Gastroesophageal sphincter (tissue), 4 donors: ENCODE results near the gene INO80C. TPM values are rescaled to one million over a fixed set of nuclear protein-coding genes. Genes with fewer than 3 reads are reported as not detected.
"Not testable (repeated sequence)": the region's sequence is repeated elsewhere in the genome, so short reads cannot be mapped to it uniquely, and the experiment has no call there.

Source experiments
- ATAC-seq: fragments of 150-250 bp; one replicate; pipeline ENCODE4 v1.9.1; 2016; ENCODE audit warnings: mild to moderate bottlenecking, moderate library complexity
- H3K27ac ChIP-seq, 4 donors: fragments of 200-600 bp; sonication (generic) in 3 of 4; 1 replicate in 3 of 4; 2 replicates in 1 of 4; pipeline ENCODE4 v1.5.1; 2016 to 2019
- H3K27me3 ChIP-seq: fragments of 200-600 bp; sonication (generic); one replicate; pipeline ENCODE4 v1.5.1; 2019
- H3K36me3 ChIP-seq, 2 donors: fragments of 200-600 bp; sonication (generic); one replicate each; pipeline ENCODE4 v1.5.1; 2019; ENCODE audit warnings: control low read depth in 1 of 2
- H3K4me1 ChIP-seq, 3 donors: fragments of 200-600 bp; sonication (generic); 1 replicate in 2 of 3; 2 replicates in 1 of 3; pipeline ENCODE4 v1.5.1; 2016 to 2019; ENCODE audit warnings: control low read depth in 2 of 3
- H3K4me3 ChIP-seq, 2 donors: fragments of 200-600 bp; sonication (generic); one replicate each; pipeline ENCODE4 v1.5.1; 2019; ENCODE audit warnings: mild to moderate bottlenecking in 1 of 2, moderate library complexity in 1 of 2
- H3K9me3 ChIP-seq, 3 donors: fragments of 200-600 bp; sonication (generic); one replicate each; pipeline ENCODE4 v1.5.1; 2017 to 2019; ENCODE audit warnings: control low read depth in 2 of 3
- CTCF ChIP-seq, 4 experiments: fragments of 200-600 bp in 2 of 4; fragments of 450-650 bp in 2 of 4; sonication (generic) in 1 of 4; IDR thresholded peaks; one replicate each; pipeline ENCODE4 v1.5.1; 2017 to 2019; ENCODE audit warnings: antibody characterized with exemption in 4 of 4, mild to moderate bottlenecking in 2 of 4, moderate library complexity in 2 of 4
- EP300 ChIP-seq: sonication (generic); formaldehyde crosslinking; IDR thresholded peaks from one replicate; pipeline ENCODE4 v1.6.1; 2017; ENCODE audit warnings: antibody characterized with exemption, mild to moderate bottlenecking
- POLR2A ChIP-seq, 2 donors: fragments of 450-650 bp; IDR thresholded peaks; one replicate each; pipeline ENCODE4 v1.6.1; 2017; ENCODE audit warnings: antibody characterized with exemption in 2 of 2, mild to moderate bottlenecking in 2 of 2, moderate library complexity in 1 of 2
- POLR2AphosphoS5 ChIP-seq: sonication (generic); formaldehyde crosslinking; IDR thresholded peaks from one replicate; pipeline ENCODE4 v1.6.1; 2017; ENCODE audit warnings: antibody characterized with exemption
- WGBS, 2 donors: methylation state at CpG; one replicate each; pipeline ENCODE4 v1.1.5; 2018; ENCODE audit warnings: low coverage in 1 of 2; 5-methylcytosine and 5-hydroxymethylcytosine counted together
- total RNA-seq, 4 donors: library from RNA; depleted of rRNA; stranded (reverse); fragments of >200 nt; gene quantifications; one replicate each; pipeline ENCODE4 v1.1.0, GENCODE V29; 2016

INO80C gene
- total RNA-seq, 4 donors from 2014 or later, result 5.8 to 13.6 (median 8.6) TPM

- ATAC-seq, result no peak
- no peak overlapping the region for H3K4me3 ChIP-seq
- no peak overlapping the region for H3K27ac ChIP-seq
- H3K4me1 ChIP-seq, result peaks cover 0 to 40% (median 11%) of the 10 kb centered on the region in 3 donors
- H3K27me3 ChIP-seq, result no peaks in the 10 kb centered on the region
- TF ChIP-seq EP300 (no peak), CTCF (IDR thresholded peaks at IDR 0.05) (no peak), POLR2A (IDR thresholded peaks at IDR 0.05) (no peak), POLR2AphosphoS5 (no peak)
- H3K36me3 ChIP-seq, result no peaks in the 10 kb centered on the region
- H3K9me3 ChIP-seq, result no peaks in the 10 kb centered on the region
Measured at GRCh38 chr18:35454803-35455202, 43.0 kb downstream of the INO80C start.

DNA sequence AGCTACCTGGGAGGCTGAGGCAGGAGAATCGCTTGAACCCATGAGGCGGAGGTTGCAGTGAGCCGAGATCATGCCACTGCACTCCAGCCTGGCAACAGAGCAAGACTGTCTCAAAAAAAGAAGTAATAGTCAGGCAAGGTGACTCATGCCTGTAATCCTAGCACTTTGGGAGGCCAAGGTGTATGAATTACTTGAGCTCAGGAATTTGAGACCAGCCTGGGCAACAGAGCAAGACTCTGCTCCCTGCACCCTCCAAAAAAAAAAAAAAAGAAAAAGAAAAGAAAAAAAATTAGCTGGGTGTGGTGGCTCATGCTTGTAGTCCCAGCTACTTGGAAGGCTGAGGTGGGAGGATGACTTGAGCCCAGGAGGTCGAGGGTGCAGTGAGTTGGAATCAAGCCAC, 44.7 kb downstream of the INO80C start:
- not testable (repeated sequence) for H3K27me3 ChIP-seq, H3K36me3 ChIP-seq, ATAC-seq, H3K4me3 ChIP-seq, H3K9me3 ChIP-seq, H3K27ac ChIP-seq
- peaks cover 0 to 22% (median 6%) of the 10 kb centered on the region in 3 donors for H3K4me1 ChIP-seq
- WGBS, 2 donors, result 49% methylated on average over 2 of the region's 4 CpGs; no CpG with 5 or more reads in 1 of the 2 donors

DNA sequence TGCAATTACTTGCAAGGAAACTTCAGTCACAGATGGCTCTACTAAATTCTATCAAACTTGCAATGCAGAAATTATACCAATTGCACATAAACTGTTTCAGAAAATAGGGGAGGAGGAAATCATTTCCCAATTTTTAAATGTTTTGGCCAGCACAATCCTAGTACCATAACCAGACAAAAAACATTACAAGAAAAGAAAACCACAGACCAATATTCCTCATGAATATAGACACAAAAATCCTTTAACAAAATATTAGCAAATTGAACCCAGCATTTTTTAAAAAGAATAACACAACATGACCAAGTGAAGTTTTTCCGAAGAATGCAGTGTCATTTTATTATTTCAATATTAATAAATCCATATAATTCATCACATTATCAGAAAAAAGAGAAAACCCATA, 45.8 kb downstream of the INO80C start:
- no peak overlapping the region for H3K4me3 ChIP-seq
- ATAC-seq, result no peak
- H3K4me1 ChIP-seq, result peaks cover 0 to 12% (median 0%) of the 10 kb centered on the region in 3 donors
- 94 to 100% methylated on average over 1 of the region's 1 CpG for WGBS, 2 donors
- H3K27ac ChIP-seq, result no peak overlapping the region
- no peaks in the 10 kb centered on the region for H3K9me3 ChIP-seq
- TF ChIP-seq CTCF (IDR thresholded peaks at IDR 0.05), result no peak
- TF ChIP-seq EP300, result no peak
- no peak for TF ChIP-seq POLR2AphosphoS5
- no peak for TF ChIP-seq POLR2A (IDR thresholded peaks at IDR 0.05)
- H3K36me3 ChIP-seq, result no peaks in the 10 kb centered on the region
- H3K27me3 ChIP-seq, result no peaks in the 10 kb centered on the region

- no peak for TF ChIP-seq CTCF (IDR thresholded peaks at IDR 0.05)
- no peak for TF ChIP-seq EP300
- TF ChIP-seq POLR2AphosphoS5, result no peak
- TF ChIP-seq POLR2A (IDR thresholded peaks at IDR 0.05), result no peak
- H3K9me3 ChIP-seq, result no peaks in the 10 kb centered on the region
- H3K36me3 ChIP-seq, result no peaks in the 10 kb centered on the region
- ATAC-seq, result no peak
- H3K27me3 ChIP-seq, result no peaks in the 10 kb centered on the region
- no peak overlapping the region for H3K27ac ChIP-seq
- peaks cover 0 to 3% (median 0%) of the 10 kb centered on the region in 3 donors for H3K4me1 ChIP-seq
- H3K4me3 ChIP-seq, result no peak overlapping the region
- WGBS, 2 donors, result 55% methylated on average over 3 of the region's 3 CpGs; no CpG with 5 or more reads in 1 of the 2 donors
Measured at GRCh38 chr18:35451032-35451431, 46.7 kb downstream of the INO80C start.

DNA sequence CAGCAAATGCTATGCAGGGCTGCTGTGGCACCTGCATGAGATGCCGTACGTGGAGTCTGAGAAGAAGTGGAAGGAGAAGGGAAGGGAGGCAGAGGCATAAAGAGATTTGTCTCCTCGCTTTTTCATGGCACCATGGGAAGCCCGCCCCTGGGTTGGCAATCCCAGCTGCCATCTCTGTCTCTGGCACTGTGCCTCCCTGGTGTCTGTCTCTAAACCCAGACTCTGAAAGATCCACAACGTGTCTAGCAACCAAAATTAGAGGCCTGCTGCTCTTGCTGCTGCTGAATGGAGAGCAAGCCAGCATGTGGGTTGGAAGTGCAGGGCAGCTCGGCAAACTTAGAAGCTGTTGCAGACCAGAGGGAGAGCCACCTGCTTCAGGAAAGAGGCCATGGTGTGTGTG, 53.1 kb downstream of the INO80C start:
- TF ChIP-seq POLR2AphosphoS5, result no peak
- TF ChIP-seq EP300, result no peak
- TF ChIP-seq POLR2A (IDR thresholded peaks at IDR 0.05), result no peak
- no peak for TF ChIP-seq CTCF (IDR thresholded peaks at IDR 0.05)
- WGBS, 2 donors, result 100% methylated on average over 2 to 4 of the region's 6 CpGs

More for the DNA sequence above, 53.1 kb downstream of the INO80C start:
- Histone ChIP-seq H3K4me3 (no peak overlapping the region), H3K27me3 (no peaks in the 10 kb centered on the region), H3K27ac (no peak overlapping the region), H3K4me1 (peaks cover 0 to 14% (median 3%) of the 10 kb centered on the region in 3 donors), H3K36me3 (no peaks in the 10 kb centered on the region), H3K9me3 (no peaks in the 10 kb centered on the region)
- ATAC-seq, result no peak
